HFF-Myc (cell line): ENCODE data around the gene RXRA.
A peak's percentile ranks its signal among the peaks of the same experiment; 100 is the strongest.

Source experiments
- DNase-seq: peaks from one replicate; pipeline ENCODE4 v3.0.0-alpha.2; 2011; ENCODE audit warnings: low read depth; ENCODE audit errors: extremely low read depth
- H3K4me3 ChIP-seq: replicated peaks from 2 replicates; pipeline ENCODE4 v1.5.1; 2011; ENCODE audit warnings: low read depth, mild to moderate bottlenecking, control low read depth, low read length
- TF ChIP-seq, protein P1 (sequence below): IDR thresholded peaks from 2 replicates; pipeline ENCODE4 v1.5.1; 2012; ENCODE audit warnings: mild to moderate bottlenecking, low read depth, low read length, control low read depth; ENCODE audit errors: missing control alignments

RXRA gene

DNA sequence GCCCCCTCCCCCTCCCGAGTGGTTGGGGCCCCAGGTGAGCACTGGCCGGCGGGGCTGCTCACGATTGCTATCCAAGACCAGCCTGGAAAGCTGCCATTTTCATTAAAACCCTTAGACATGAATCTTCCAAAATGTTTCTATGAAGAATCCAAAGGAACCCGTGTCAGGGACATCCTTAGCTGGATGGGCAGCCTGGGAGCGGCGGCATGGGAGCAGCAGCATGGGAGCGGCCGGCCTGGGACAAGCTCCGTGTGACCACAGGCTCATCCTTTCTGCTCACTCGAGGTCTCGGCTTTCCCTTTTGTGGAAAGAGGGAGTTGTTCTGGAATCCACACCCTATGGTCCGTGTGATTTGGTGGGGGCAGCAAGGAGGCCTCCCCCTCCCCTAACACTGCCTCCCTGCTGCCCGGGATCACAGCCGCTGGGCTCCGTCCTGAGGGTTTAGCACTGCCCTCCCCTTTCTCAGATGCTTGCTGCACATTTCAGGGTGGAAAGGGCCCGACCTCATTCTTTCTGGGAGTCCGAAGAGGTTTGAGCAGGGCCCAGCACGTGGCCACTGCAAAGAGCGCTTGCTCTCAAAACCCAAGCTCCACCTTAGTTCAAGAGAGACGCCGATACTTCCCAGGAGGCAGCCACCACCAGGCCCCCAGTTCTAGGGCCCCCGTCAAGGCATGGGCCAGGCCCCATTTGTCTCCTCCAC lies 127.7 kb downstream of the RXRA start:
- TF ChIP-seq, protein P1, sequence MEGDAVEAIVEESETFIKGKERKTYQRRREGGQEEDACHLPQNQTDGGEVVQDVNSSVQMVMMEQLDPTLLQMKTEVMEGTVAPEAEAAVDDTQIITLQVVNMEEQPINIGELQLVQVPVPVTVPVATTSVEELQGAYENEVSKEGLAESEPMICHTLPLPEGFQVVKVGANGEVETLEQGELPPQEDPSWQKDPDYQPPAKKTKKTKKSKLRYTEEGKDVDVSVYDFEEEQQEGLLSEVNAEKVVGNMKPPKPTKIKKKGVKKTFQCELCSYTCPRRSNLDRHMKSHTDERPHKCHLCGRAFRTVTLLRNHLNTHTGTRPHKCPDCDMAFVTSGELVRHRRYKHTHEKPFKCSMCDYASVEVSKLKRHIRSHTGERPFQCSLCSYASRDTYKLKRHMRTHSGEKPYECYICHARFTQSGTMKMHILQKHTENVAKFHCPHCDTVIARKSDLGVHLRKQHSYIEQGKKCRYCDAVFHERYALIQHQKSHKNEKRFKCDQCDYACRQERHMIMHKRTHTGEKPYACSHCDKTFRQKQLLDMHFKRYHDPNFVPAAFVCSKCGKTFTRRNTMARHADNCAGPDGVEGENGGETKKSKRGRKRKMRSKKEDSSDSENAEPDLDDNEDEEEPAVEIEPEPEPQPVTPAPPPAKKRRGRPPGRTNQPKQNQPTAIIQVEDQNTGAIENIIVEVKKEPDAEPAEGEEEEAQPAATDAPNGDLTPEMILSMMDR: no peak

DNA sequence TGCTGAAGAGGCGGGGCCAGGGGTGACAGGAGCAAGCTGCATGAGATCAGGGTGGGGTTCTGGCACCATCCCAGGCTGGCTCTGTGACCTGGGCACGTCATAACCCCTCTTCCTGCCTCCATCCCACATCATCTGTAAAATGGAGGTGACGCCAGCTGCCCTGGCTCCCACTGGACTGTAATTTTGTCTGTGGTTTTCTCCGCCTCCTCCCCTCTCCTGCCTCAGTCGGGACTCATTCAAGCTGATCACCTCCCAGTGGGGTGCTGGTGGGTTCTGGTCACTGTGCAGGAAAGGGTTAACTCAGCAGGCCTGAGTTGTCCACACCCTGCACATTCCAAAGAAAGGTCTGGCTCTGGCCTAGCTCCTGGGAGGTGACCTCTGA lies 128.2 kb downstream of the RXRA start:
- TF ChIP-seq, protein P1: no peak
- no peak overlapping the region for H3K4me3 ChIP-seq
- no peak for DNase-seq

More for the DNA sequence above, 127.7 kb downstream of the RXRA start:
- no peak overlapping the region for H3K4me3 ChIP-seq
- no peak for DNase-seq

DNA sequence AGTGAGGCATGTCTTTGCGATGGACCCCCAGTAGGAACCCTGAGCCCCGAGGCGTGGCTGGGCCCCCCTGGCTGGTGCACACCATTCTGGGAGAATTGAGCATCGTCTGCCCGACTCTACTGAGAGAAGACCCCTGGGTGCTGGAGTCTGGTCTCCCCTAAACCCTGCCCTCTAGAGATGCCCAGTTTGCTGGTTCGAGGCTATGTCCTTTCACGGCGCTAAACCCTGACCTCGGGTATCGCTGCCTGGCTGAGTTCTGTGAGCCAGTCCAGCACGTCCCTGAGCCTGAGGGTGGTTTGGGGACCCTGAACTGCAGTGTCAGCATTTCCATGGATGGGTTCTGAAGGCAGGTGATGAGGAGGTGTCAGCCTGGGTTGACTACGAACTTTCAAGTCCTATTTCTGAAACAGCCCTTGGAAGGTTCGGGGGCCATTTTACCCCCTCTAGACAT lies 128.8 kb downstream of the RXRA start:
- H3K4me3 ChIP-seq: no peak overlapping the region
- TF ChIP-seq, protein P1: no peak
- DNase-seq: no peak

DNA sequence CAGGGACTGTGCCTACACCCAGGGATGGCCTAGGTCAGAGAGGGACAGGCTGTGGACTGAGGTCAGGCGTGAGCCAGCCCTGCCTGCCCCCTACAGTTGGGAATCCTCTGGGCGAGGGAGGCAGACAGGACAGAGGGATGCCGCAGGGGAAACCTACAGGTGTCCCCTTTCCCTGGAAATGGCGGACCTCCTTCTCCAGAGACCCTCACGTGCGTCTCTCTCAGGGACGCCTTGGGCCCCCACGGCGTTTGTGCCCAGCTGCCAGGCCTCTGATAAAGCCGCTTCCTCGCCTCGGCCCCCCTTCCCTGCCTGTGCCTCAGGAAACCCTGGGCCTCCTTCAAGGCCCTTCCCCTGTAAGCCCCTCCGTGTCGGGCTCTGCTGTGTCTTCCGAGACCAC lies 129.3 kb downstream of the RXRA start:
- H3K4me3 ChIP-seq: peak overlapping the region; percentile 28
- no peak for DNase-seq
- TF ChIP-seq, protein P1: no peak

DNA sequence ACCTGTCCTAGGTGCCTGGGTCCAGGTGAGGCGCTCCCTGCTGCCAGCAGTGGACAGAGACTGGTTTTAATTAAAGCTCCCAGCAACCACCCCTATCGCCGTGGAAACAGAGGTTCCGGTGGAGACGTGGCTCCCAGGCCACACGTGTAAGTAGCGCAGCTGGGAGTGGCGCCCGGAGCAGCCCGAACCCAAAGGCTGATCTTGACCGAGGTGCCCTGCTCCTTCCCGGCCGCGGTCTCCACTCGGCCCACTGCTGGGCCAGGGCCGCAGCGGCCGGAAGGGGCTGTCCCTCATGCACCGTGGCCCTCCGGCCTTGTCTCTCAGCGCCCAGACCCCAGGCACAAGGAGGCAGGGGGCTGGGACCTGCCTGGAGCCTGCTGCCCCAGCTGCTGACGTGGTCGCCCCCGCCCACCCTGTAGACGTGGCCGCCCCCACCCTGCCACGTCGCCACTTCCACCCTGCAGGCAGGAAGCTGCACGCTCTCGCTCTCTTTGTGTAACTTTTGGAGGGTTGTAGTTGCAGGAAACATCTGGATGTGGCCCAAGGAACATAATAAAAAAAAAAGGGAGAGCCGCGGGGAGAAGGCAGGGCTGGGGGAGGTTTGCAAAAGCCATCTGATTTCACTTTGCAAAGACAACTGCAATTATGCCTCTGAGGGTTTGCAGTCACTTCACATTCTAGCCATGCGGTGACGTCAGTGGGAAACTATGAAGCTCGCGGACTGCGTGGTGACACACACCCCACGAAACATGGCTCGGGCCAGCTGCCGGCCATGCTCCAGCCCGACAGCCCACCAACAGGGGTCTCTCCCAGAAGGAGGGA lies 129.9 kb downstream of the RXRA start:
- TF ChIP-seq, protein P1: no peak
- DNase-seq: peak; percentile 98
- peak overlapping the region; percentile 28 for H3K4me3 ChIP-seq

DNA sequence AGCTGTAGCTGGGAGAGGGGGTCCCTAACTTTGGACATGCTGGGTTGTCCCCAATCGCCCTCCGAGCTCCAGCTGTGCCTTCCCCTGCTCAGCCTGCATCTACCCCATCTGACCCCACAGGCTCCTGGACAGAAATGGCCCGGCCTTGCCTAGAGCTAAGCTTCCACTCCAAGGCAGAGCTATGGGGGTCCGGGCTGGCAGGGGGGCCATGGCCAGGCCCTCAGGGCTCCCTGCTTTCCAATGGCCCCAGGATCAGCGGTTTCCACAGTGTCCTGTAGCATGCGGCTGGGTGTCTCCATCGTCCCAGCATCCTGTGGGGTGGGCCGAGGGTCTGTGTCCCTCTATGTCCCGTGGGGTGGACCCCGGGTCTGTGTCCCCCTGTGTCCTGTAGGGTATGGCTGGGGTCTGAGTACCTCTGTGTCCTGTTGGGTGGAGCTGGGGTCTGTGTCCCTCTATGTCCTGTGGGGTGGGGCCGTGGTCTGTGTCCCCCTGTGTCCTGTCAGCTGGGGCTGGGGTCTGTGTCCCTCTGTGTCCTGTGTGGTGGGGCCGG lies 130.6 kb downstream of the RXRA start:
- H3K4me3 ChIP-seq: no peak overlapping the region
- DNase-seq: no peak
- TF ChIP-seq, protein P1: no peak
